ENCODE data around the gene CPAMD8. TPM values are rescaled to one million over a fixed set of nuclear protein-coding genes. Genes with fewer than 3 reads are reported as not detected.

The CPAMD8 gene
- total RNA-seq, 1 donor from 2014 or later: 42.9 TPM

DNA sequence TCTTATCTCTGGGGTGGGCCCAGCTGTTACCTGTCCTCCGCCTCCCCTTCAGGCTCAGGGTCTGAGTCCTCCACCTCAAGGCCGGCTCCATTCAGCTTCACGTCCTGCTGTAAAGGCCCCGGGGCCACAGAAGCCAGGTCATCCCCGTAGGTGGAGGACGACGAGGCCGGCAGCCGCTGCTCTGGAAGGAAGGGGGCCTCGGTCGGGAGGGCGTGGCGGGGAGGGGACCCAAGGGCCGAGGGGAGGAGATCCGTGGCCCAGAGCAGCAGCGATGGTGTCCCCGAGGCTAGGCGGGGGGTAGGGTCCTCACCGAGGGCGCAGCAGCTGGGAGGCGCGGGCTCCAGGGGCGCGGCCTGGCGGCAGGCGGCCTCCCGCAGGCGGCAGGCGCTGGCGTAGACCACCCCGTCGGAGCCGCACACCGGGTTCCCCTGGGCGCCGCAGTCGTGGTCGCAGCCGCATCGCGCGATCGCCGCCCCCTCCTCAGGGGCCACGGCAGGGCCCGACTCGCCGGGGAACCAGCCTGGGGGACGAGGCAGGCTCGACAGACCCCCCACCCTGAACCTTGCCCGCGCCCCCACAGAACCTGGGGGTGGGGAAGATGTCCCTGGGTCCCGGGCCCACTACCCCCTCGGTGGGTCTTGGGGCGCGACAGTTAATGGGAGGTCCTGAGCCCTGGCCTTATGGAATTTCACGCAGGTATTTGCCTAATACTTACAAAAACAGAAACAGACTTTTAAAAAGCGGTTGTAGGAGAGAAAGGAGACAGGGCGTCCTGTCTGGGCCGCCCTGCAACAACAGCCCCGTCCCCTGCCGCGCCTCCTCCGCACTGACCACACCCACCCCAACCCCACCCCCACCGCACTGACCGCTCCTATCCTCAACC is 130.2 kb downstream of the CPAMD8 start:
- no peak for DNase-seq (ENCODE audit: extremely low spot score, unreplicated experiment)

GRCh38 chr19:16895467-16896145 is 131.0 kb downstream of the CPAMD8 start:
- Mint-ChIP-seq H3K4me1 (ENCODE audit: unreplicated experiment) (no peaks in the 10 kb centered on the region), H3K4me3 (peak overlapping the region; percentile 80), H3K27me3 (peaks cover 16% of the 10 kb centered on the region), H3K9me3 (no peaks in the 10 kb centered on the region), H3K36me3 (no peaks in the 10 kb centered on the region), H3K27ac (peak overlapping the region; percentile 10)
- TF ChIP-seq, protein P1, sequence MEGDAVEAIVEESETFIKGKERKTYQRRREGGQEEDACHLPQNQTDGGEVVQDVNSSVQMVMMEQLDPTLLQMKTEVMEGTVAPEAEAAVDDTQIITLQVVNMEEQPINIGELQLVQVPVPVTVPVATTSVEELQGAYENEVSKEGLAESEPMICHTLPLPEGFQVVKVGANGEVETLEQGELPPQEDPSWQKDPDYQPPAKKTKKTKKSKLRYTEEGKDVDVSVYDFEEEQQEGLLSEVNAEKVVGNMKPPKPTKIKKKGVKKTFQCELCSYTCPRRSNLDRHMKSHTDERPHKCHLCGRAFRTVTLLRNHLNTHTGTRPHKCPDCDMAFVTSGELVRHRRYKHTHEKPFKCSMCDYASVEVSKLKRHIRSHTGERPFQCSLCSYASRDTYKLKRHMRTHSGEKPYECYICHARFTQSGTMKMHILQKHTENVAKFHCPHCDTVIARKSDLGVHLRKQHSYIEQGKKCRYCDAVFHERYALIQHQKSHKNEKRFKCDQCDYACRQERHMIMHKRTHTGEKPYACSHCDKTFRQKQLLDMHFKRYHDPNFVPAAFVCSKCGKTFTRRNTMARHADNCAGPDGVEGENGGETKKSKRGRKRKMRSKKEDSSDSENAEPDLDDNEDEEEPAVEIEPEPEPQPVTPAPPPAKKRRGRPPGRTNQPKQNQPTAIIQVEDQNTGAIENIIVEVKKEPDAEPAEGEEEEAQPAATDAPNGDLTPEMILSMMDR (conservative IDR thresholded peaks at IDR 0.05): no peak
- no peak for DNase-seq (ENCODE audit: extremely low spot score, unreplicated experiment)

More for the DNA sequence above, 130.2 kb downstream of the CPAMD8 start:
- no peak overlapping the region for H3K27ac Mint-ChIP-seq
- no peaks in the 10 kb centered on the region for H3K9me3 Mint-ChIP-seq
- TF ChIP-seq, protein P1 (conservative IDR thresholded peaks at IDR 0.05): no peak
- H3K27me3 Mint-ChIP-seq: peaks cover 16% of the 10 kb centered on the region
- H3K4me1 Mint-ChIP-seq (ENCODE audit: unreplicated experiment): no peaks in the 10 kb centered on the region
- no peaks in the 10 kb centered on the region for H3K36me3 Mint-ChIP-seq
- peak overlapping the region; percentile 81 for H3K4me3 Mint-ChIP-seq

DNA sequence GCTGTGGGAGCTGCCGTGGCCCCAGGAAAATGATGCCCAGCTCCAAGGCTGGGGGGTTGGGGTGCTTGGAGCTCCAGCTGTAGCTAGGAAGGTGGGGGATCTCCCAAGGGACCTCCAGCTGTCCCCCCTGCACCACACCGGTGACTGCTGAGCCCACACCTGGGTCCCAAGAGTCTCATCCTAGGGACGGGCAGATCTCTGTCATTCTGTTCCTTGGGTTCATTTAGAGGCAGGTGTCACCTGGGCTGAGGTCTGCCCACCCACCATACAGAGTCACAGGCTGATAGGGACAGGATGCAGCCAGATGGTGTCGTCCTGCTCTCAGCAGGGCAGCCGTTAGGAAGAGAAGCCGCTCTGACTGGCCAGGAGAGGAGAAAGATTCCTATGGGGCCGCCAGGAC is 132.5 kb downstream of the CPAMD8 start:
- Mint-ChIP-seq H3K27ac (no peak overlapping the region), H3K27me3 (peaks cover 16% of the 10 kb centered on the region), H3K36me3 (no peaks in the 10 kb centered on the region), H3K9me3 (no peaks in the 10 kb centered on the region), H3K4me3 (no peak overlapping the region), H3K4me1 (ENCODE audit: unreplicated experiment) (no peaks in the 10 kb centered on the region)
- no peak for DNase-seq (ENCODE audit: extremely low spot score, unreplicated experiment)
- TF ChIP-seq, protein P1 (conservative IDR thresholded peaks at IDR 0.05): no peak

- TF ChIP-seq, protein P1 (conservative IDR thresholded peaks at IDR 0.05): no peak
- no peaks in the 10 kb centered on the region for H3K4me1 Mint-ChIP-seq (ENCODE audit: unreplicated experiment)
- no peak overlapping the region for H3K27ac Mint-ChIP-seq
- peaks cover 16% of the 10 kb centered on the region for H3K27me3 Mint-ChIP-seq
- no peaks in the 10 kb centered on the region for H3K36me3 Mint-ChIP-seq
- no peak overlapping the region for H3K4me3 Mint-ChIP-seq
- H3K9me3 Mint-ChIP-seq: no peaks in the 10 kb centered on the region
- DNase-seq (ENCODE audit: extremely low spot score, unreplicated experiment): no peak
Measured at GRCh38 chr19:16893686-16893989, 133.0 kb downstream of the CPAMD8 start.

- Mint-ChIP-seq H3K36me3 (no peaks in the 10 kb centered on the region), H3K4me1 (ENCODE audit: unreplicated experiment) (no peaks in the 10 kb centered on the region), H3K9me3 (no peaks in the 10 kb centered on the region), H3K4me3 (no peak overlapping the region), H3K27me3 (peaks cover 12% of the 10 kb centered on the region), H3K27ac (no peak overlapping the region)
- TF ChIP-seq, protein P1 (conservative IDR thresholded peaks at IDR 0.05): no peak
- DNase-seq (ENCODE audit: extremely low spot score, unreplicated experiment): no peak
Measured at GRCh38 chr19:16892868-16893685, 133.5 kb downstream of the CPAMD8 start.

Measured in type B pancreatic cell (in vitro differentiated cells).